AG09309 (cell line): Measurements from ENCODE around the gene CYP1A2.

Source experiments
- DNase-seq: peaks from one replicate; pipeline ENCODE4 v3.0.0-alpha.2; 2010; ENCODE audit warnings: low read depth
- H3K4me3 ChIP-seq: 2 replicates; pipeline ENCODE4 v1.5.1; 2011; ENCODE audit warnings: mild to moderate bottlenecking, low read depth, low read length, moderate library complexity; ENCODE audit not compliant: control insufficient read depth
- TF ChIP-seq, protein P1 (sequence below): IDR thresholded peaks from 2 replicates; pipeline ENCODE4 v1.5.1; 2011; ENCODE audit warnings: mild to moderate bottlenecking, low read depth, low read length, inconsistent platforms; ENCODE audit not compliant: insufficient read depth, control insufficient read depth; ENCODE audit errors: missing control alignments

CYP1A2 gene

DNA sequence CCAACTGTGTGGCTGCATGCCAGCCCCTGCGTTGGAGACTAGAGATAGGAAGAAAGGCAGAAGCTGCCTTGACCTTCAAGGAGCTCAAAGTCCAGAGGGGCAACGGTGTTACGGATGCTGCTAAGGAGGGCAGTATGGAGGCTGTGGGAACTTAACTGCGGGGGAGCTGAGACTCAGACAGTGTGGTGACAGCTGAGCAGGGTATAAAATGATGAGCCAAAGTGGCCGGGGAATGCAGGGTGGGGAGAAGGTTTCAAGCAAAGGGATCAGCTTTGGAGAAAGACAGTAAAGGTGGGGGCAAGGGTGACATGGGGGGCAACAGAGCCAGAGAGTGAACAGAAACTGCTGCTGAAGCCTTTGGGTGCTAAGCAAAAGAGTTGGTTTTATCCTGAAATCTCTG is 6.2 kb upstream of the CYP1A2 start:
- TF ChIP-seq, protein P1, sequence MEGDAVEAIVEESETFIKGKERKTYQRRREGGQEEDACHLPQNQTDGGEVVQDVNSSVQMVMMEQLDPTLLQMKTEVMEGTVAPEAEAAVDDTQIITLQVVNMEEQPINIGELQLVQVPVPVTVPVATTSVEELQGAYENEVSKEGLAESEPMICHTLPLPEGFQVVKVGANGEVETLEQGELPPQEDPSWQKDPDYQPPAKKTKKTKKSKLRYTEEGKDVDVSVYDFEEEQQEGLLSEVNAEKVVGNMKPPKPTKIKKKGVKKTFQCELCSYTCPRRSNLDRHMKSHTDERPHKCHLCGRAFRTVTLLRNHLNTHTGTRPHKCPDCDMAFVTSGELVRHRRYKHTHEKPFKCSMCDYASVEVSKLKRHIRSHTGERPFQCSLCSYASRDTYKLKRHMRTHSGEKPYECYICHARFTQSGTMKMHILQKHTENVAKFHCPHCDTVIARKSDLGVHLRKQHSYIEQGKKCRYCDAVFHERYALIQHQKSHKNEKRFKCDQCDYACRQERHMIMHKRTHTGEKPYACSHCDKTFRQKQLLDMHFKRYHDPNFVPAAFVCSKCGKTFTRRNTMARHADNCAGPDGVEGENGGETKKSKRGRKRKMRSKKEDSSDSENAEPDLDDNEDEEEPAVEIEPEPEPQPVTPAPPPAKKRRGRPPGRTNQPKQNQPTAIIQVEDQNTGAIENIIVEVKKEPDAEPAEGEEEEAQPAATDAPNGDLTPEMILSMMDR = no peak

DNA sequence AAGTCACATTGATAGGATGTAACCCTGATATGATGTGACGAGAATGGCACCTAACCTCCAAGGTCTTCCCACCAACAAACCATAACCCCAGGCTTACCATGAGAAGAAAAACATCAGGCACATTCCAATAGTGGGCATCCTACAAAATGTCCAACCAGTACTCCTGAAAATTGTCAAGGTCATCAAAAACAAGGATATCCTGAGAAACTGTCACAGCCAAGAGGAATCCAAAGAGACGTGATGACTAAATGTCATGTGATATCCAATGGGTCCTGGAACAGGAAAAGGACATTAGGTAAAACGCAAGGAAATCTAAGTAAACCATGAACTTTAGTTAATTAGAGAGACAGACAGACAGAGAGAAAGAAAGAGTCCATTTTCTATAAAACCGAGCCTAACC is 2.3 kb upstream of the CYP1A2 start:
- no peak overlapping the region for H3K4me3 ChIP-seq
- DNase-seq = no peak
- TF ChIP-seq, protein P1 = no peak

More for the DNA sequence above, 6.2 kb upstream of the CYP1A2 start:
- no peak for DNase-seq
- no peak overlapping the region for H3K4me3 ChIP-seq

DNA sequence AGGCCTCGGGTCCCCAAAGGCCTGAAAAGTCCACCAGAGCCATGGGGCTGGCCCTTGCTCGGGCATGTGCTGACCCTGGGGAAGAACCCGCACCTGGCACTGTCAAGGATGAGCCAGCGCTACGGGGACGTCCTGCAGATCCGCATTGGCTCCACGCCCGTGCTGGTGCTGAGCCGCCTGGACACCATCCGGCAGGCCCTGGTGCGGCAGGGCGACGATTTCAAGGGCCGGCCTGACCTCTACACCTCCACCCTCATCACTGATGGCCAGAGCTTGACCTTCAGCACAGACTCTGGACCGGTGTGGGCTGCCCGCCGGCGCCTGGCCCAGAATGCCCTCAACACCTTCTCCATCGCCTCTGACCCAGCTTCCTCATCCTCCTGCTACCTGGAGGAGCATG is 1.2 kb downstream of the CYP1A2 start:
- TF ChIP-seq, protein P1 = no peak
- H3K4me3 ChIP-seq = no peak overlapping the region
- DNase-seq = no peak

DNA sequence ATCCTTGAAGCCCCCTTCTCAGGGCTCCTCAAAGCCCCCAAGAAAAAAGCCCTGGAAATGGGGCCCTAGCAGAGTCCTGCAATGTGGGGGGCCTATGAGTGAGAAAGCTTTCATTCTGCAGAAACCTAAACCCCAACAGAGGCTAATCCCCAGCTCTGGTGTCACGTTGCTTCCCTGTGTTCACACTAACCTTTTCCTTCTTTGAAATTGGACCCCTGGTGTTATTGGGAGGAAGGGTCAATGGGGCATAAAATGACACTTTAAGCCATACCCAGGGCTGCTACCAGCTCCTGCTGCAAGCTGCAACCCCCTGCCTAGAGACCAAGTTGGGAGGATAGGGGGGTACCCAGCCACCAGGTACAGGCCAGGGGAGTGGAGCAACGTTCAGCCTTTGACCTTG is 2.1 kb downstream of the CYP1A2 start:
- DNase-seq = no peak
- no peak overlapping the region for H3K4me3 ChIP-seq
- TF ChIP-seq, protein P1 = no peak

DNA sequence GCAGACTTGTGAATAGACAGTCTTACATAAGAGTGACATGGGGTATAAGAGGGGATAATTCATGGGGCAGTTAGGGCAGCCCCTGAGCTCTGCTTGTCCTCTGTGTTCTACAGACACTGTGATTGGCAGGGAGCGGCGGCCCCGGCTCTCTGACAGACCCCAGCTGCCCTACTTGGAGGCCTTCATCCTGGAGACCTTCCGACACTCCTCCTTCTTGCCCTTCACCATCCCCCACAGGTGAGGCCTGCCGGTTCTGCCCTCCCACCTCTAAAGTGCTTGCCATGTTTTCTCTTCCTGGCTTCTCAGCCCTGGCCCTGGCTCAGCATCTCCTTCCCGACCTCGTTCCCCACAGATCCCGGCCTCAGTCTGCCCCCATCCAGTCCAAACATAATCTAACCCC is 3.4 kb downstream of the CYP1A2 start:
- TF ChIP-seq, protein P1 = no peak
- no peak for DNase-seq
- no peak overlapping the region for H3K4me3 ChIP-seq

DNA sequence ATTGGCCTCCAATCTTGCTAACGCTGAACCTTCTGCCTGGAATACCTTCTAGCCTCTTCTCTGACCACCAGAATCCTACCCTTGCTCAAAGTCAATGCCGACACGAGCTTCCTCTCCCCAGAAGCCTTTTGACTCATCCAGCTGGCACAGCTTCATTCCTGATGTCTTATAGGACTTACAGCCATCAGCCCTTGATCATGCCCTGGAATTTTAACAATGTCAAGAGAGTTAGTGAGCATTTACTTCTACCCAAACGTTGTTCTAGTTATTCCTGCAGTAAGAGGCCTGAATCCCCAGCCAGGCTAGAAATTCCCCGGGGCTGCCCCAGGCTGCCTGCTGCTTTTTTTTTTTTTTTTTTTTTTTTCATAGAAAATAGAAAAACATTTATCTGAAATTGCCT is 3.9 kb downstream of the CYP1A2 start:
- TF ChIP-seq, protein P1 = no peak
- DNase-seq = peak; percentile 39
- H3K4me3 ChIP-seq = no peak overlapping the region
